Neural cell (in vitro differentiated cells): Measurements from ENCODE around the gene D2HGDH. TPM values are rescaled to one million over a fixed set of nuclear protein-coding genes. Genes with fewer than 3 reads are reported as not detected.

Experiments
- H2AFZ ChIP-seq: fragments of 200-600, 300-800 bp; sonication (generic), shearing (Covaris generic); 2 replicates; pipeline ENCODE4 v1.6.0; 2014; ENCODE audit warnings: low read depth, mild to moderate bottlenecking, antibody characterized with exemption, low read length, moderate library complexity
- H3F3A ChIP-seq: fragments of 200-600 bp; shearing (Covaris generic); 2 replicates; pipeline ENCODE4 v1.6.1; 2016; ENCODE audit warnings: mild to moderate bottlenecking, moderate library complexity, mixed read lengths, antibody characterized with exemption, low read length; ENCODE audit not compliant: insufficient read depth, poor library complexity, severe bottlenecking
- H3K27ac ChIP-seq: fragments of 200-600, 300-800 bp; sonication (generic), shearing (Covaris generic); 2 replicates; pipeline ENCODE4 v1.5.1; 2014; ENCODE audit warnings: mild to moderate bottlenecking, low read length, moderate library complexity
- H3K27me3 ChIP-seq: fragments of 300-800, 200-600 bp; sonication (generic), shearing (Covaris generic); 2 replicates; pipeline ENCODE4 v1.6.0; 2014; ENCODE audit warnings: mild to moderate bottlenecking, low read depth, low read length, moderate library complexity; ENCODE audit not compliant: insufficient read depth
- H3K36me3 ChIP-seq: fragments of 300-800, 200-600 bp; sonication (generic), shearing (Covaris generic); 2 replicates; pipeline ENCODE4 v1.5.1; 2014; ENCODE audit warnings: mild to moderate bottlenecking, antibody characterized with exemption, low read length, moderate library complexity; ENCODE audit not compliant: insufficient read depth
- H3K4me2 ChIP-seq: fragments of 300-800, 200-600 bp; sonication (generic), shearing (Covaris generic); 2 replicates; pipeline ENCODE4 v1.6.0; 2014; ENCODE audit warnings: mild to moderate bottlenecking, low read length
- H3K4me3 ChIP-seq: fragments of 300-800, 200-600 bp; sonication (generic), shearing (Covaris generic); 2 replicates; pipeline ENCODE4 v1.5.1; 2014; ENCODE audit warnings: mild to moderate bottlenecking, low read length, moderate library complexity
- H3K79me2 ChIP-seq: fragments of 200-600 bp; shearing (Covaris generic); replicated peaks from 2 replicates; pipeline ENCODE4 v1.6.0; 2014; ENCODE audit warnings: mild to moderate bottlenecking, low read length, moderate library complexity; ENCODE audit not compliant: insufficient read depth
- H3K9ac ChIP-seq: fragments of 300-800, 200-600 bp; sonication (generic), shearing (Covaris generic); 2 replicates; pipeline ENCODE4 v1.6.1; 2016; ENCODE audit warnings: mild to moderate bottlenecking, low read length, mixed read lengths
- H3K9me2 ChIP-seq: fragments of 200-600 bp; shearing (Covaris generic); 2 replicates; pipeline ENCODE4 v1.6.1; 2016; ENCODE audit warnings: mild to moderate bottlenecking, low read length, mixed read lengths; ENCODE audit not compliant: insufficient read depth
- H3K9me3 ChIP-seq: fragments of 200-600, 300-800 bp; sonication (generic), shearing (Covaris generic); 2 replicates; pipeline ENCODE4 v1.6.1; 2016; ENCODE audit warnings: mild to moderate bottlenecking, mixed run types, low read length, moderate library complexity, mixed read lengths
- H4K20me1 ChIP-seq: fragments of 200-600 bp; shearing (Covaris generic); 2 replicates; pipeline ENCODE4 v1.6.1; 2016; ENCODE audit warnings: mild to moderate bottlenecking, mixed run types; ENCODE audit not compliant: insufficient read depth
- EP300 ChIP-seq: fragments of 450-650 bp; conservative IDR thresholded peaks from 2 replicates; pipeline ENCODE4 v1.6.1; 2014; ENCODE audit warnings: antibody characterized with exemption, mild to moderate bottlenecking, moderate library complexity; ENCODE audit not compliant: poor library complexity, severe bottlenecking
- EZH2 ChIP-seq: fragments of 200-600, 300-800 bp; shearing (Covaris generic), sonication (generic); IDR thresholded peaks from 2 replicates; pipeline ENCODE4 v1.6.1; 2014; ENCODE audit warnings: antibody characterized with exemption, low read length, borderline replicate concordance, mild to moderate bottlenecking; ENCODE audit not compliant: insufficient read depth, poor library complexity, severe bottlenecking
- MXI1 ChIP-seq: fragments of 450-650 bp; conservative IDR thresholded peaks from 2 replicates; pipeline ENCODE4 v1.6.1; 2014; ENCODE audit warnings: antibody characterized with exemption, mild to moderate bottlenecking; ENCODE audit not compliant: poor library complexity, severe bottlenecking
- POLR2AphosphoS5 ChIP-seq: IDR thresholded peaks from 2 replicates; pipeline ENCODE4 v1.6.1; 2012
- RAD21 ChIP-seq: fragments of 450-650 bp; conservative IDR thresholded peaks from 2 replicates; pipeline ENCODE4 v1.6.1; 2014; ENCODE audit warnings: antibody characterized with exemption, mild to moderate bottlenecking, moderate library complexity
- SMC3 ChIP-seq: fragments of 450-650 bp; conservative IDR thresholded peaks from 2 replicates; pipeline ENCODE4 v1.6.1; 2014; ENCODE audit warnings: antibody characterized with exemption, mild to moderate bottlenecking, moderate library complexity; ENCODE audit not compliant: poor library complexity
- TAF1 ChIP-seq: IDR thresholded peaks from 2 replicates; pipeline ENCODE4 v1.6.1; 2012; ENCODE audit warnings: low read depth
- polyA plus RNA-seq: library from polyadenylated mRNA; depleted of rRNA; stranded (reverse); fragments of >200 nt; gene quantifications from 2 replicates; pipeline ENCODE4 v1.2.3, GENCODE V29; 2014
- TF ChIP-seq, protein P1 (sequence below): fragments of 450-650 bp; IDR thresholded peaks from 2 replicates; pipeline ENCODE4 v1.5.1; 2014; ENCODE audit warnings: antibody characterized with exemption, mild to moderate bottlenecking, moderate library complexity; ENCODE audit not compliant: poor library complexity, severe bottlenecking
- TF ChIP-seq, protein P2 (sequence below): IDR thresholded peaks from 2 replicates; pipeline ENCODE4 v1.6.1; 2012; ENCODE audit warnings: borderline replicate concordance

D2HGDH gene
- polyA plus RNA-seq, 1 donor from 2014 or later = 12.6 TPM

DNA sequence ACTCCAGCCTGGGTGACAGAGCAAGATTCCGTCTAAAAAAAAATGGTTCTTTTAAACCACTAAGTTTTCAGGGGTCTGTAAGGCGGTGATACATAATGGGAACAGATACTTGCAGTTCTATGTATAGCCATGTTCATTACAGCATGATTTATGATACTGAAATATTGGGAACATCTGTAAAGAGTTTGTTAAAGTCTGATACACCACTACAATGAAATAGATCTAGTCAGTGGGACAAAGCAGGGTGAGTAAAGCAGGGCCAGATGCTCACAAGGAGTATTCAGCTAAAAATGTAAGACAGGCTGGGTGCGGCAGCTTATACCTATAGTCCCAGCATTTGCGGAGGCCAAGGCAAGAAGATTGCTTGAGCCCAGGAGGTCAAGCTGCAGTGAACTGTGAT, 38.8 kb upstream of the D2HGDH start:
- no peak overlapping the region for H3K4me3 ChIP-seq
- H3K4me2 ChIP-seq = no peak overlapping the region
- no peaks in the 10 kb centered on the region for H3K27me3 ChIP-seq
- TF ChIP-seq MXI1 = no peak
- TF ChIP-seq EZH2 = no peak
- no peak for TF ChIP-seq EP300
- TF ChIP-seq, protein P1, sequence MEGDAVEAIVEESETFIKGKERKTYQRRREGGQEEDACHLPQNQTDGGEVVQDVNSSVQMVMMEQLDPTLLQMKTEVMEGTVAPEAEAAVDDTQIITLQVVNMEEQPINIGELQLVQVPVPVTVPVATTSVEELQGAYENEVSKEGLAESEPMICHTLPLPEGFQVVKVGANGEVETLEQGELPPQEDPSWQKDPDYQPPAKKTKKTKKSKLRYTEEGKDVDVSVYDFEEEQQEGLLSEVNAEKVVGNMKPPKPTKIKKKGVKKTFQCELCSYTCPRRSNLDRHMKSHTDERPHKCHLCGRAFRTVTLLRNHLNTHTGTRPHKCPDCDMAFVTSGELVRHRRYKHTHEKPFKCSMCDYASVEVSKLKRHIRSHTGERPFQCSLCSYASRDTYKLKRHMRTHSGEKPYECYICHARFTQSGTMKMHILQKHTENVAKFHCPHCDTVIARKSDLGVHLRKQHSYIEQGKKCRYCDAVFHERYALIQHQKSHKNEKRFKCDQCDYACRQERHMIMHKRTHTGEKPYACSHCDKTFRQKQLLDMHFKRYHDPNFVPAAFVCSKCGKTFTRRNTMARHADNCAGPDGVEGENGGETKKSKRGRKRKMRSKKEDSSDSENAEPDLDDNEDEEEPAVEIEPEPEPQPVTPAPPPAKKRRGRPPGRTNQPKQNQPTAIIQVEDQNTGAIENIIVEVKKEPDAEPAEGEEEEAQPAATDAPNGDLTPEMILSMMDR = no peak
- TF ChIP-seq RAD21 = no peak
- TF ChIP-seq, protein P2, sequence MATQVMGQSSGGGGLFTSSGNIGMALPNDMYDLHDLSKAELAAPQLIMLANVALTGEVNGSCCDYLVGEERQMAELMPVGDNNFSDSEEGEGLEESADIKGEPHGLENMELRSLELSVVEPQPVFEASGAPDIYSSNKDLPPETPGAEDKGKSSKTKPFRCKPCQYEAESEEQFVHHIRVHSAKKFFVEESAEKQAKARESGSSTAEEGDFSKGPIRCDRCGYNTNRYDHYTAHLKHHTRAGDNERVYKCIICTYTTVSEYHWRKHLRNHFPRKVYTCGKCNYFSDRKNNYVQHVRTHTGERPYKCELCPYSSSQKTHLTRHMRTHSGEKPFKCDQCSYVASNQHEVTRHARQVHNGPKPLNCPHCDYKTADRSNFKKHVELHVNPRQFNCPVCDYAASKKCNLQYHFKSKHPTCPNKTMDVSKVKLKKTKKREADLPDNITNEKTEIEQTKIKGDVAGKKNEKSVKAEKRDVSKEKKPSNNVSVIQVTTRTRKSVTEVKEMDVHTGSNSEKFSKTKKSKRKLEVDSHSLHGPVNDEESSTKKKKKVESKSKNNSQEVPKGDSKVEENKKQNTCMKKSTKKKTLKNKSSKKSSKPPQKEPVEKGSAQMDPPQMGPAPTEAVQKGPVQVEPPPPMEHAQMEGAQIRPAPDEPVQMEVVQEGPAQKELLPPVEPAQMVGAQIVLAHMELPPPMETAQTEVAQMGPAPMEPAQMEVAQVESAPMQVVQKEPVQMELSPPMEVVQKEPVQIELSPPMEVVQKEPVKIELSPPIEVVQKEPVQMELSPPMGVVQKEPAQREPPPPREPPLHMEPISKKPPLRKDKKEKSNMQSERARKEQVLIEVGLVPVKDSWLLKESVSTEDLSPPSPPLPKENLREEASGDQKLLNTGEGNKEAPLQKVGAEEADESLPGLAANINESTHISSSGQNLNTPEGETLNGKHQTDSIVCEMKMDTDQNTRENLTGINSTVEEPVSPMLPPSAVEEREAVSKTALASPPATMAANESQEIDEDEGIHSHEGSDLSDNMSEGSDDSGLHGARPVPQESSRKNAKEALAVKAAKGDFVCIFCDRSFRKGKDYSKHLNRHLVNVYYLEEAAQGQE = no peak
- no peak for TF ChIP-seq TAF1
- no peak for TF ChIP-seq POLR2AphosphoS5
- TF ChIP-seq SMC3 = no peak
- no peaks in the 10 kb centered on the region for H3K9me2 ChIP-seq
- H3K79me2 ChIP-seq = no peaks in the 10 kb centered on the region
- H3K27ac ChIP-seq = no peak overlapping the region
- H3K9me3 ChIP-seq = no peaks in the 10 kb centered on the region
- no peaks in the 10 kb centered on the region for H3F3A ChIP-seq
- no peak overlapping the region for H3K9ac ChIP-seq
- no peak overlapping the region for H2AFZ ChIP-seq
- H4K20me1 ChIP-seq = no peaks in the 10 kb centered on the region
- no peaks in the 10 kb centered on the region for H3K36me3 ChIP-seq

DNA sequence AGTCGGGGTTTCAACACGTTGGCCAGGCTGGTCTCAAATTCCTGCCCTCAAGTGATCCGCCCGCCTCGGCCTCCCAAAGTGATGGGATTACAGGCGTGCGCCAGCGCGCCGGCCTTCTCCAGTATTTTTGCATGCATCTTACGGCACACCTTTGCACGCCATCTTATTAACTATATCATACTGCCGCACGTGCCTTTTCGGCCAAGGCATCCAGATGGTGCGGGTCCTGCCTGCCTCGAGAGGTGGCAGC, 33.4 kb upstream of the D2HGDH start:
- H2AFZ ChIP-seq = no peak overlapping the region
- peak overlapping the region; percentile 19 for H3K4me2 ChIP-seq
- H3K4me3 ChIP-seq = peak overlapping the region; percentile 87
- peaks cover 8% of the 10 kb centered on the region for H3K79me2 ChIP-seq
- peak; percentile 47 for TF ChIP-seq RAD21
- no peak for TF ChIP-seq EZH2
- no peaks in the 10 kb centered on the region for H4K20me1 ChIP-seq
- H3K9me2 ChIP-seq = no peaks in the 10 kb centered on the region
- peak overlapping the region; percentile 8 for H3K27ac ChIP-seq
- no peaks in the 10 kb centered on the region for H3K36me3 ChIP-seq
- peak overlapping the region; percentile 64 for H3K9ac ChIP-seq
- no peaks in the 10 kb centered on the region for H3F3A ChIP-seq
- no peaks in the 10 kb centered on the region for H3K27me3 ChIP-seq
- no peaks in the 10 kb centered on the region for H3K9me3 ChIP-seq
